GM19025 (cell line): ENCODE results near the gene MZT2B.
"Not testable (repeated sequence)": the region's sequence is repeated elsewhere in the genome, so short reads cannot be mapped to it uniquely, and the experiment has no call there.

Source experiments
- ATAC-seq: cut with Tn5 transposase; IDR thresholded peaks from one replicate; pipeline ENCODE4 v1.9.1; 2021; ENCODE audit warnings: mild to moderate bottlenecking, low read depth, moderate library complexity; ENCODE audit not compliant: unreplicated experiment

Gene MZT2B, protein sequence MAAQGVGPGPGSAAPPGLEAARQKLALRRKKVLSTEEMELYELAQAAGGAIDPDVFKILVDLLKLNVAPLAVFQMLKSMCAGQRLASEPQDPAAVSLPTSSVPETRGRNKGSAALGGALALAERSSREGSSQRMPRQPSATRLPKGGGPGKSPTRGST

DNA sequence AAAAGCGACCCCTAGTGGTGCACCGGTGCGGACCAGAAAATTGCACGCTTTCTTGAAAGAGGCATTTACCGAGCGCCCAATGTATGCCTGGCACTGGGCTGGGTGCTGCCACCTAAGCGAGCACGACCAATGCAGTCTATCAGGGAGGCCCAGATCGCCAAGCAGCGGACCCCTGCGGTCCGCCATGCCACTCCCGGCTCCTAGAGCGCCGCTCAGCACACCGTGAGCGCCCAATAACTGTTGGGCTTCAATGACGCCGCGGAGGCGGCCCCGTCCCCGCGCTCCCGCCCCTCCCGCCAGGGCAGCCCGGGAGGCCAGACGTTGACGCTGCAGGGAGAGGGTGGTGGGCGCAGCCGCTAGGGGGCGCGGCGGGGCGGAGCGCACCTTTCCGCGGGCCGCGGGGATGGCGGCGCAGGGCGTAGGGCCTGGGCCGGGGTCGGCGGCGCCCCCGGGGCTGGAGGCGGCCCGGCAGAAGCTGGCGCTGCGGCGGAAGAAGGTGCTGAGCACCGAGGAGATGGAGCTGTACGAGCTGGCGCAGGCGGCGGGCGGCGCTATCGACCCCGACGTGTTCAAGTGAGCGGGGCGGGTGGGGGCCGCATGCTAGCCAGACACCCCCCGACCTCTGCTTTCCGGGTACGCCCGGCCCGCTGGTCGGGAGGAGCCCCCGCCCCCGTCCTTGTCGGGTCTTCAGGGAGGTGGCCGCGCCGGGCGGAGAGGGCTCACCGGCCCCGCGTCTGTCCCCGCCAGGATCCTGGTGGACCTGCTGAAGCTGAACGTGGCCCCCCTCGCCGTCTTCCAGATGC lies at the start of gene MZT2B:
MZT2B (plus strand) TSS at position 383 of the 803 bp plus-strand sequence; CDS start at position 404, 21 bp downstream.
- ATAC-seq, result peak; percentile 79

DNA sequence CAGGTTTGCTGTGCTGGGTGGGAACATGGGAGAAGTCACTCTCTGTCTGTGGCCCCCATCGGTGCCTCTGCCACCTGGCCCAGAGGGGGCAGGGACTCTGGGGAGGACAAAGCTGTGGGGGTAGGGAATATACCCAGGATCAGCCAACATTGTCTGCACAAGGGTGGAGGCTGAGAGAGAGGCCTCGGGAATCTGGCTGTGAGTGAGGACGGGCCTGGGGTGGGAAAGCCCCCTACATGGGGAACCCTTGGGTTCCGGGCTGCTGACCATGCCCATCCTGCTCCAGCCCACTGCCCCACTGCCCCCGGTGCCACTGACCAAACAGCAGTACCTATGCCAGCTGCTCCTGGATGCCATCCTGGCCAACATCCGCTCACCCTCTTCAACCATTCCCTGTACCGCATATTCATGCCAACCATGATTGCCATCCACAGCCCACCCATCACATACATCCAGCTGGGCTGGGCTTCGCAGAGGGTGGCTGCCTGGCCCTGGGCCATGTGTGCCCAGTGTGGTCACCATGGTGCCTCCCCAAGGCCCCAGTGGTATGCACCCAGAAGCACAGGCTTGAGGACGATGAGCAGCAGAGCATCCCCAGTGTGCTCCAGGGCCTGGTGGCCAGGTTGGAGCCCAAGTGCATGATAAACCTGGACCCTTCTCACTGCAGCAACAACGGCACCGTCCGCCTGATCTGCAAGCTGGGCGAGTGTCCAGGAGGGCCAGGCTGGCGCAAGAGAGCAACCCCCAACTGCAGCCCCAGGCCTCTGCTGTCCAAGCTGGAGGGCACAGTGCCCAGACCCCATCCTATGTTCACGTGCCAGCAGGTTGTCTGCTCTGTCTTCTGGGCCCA lies 46.1 kb upstream of the MZT2B start:
- ATAC-seq, result no peak

DNA sequence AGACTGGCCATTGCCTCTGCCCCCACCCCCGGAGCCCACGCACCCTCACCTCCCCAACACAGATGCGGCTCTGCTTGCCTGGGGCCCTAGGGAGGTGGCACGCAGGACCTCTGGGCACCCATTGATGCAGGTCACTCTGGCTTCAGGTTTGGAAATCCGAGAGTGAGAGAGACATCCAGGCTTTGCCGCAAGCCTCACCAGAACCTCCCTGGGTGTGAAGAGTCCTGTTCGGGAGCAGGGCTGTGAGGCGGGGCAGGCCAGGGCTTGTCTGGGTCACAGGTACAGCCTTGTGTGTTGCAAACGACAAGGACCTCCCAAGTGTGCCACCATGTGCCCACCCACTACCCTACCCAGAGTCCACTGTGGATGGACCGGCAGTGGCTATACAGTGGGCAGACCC lies 45.5 kb upstream of the MZT2B start:
- ATAC-seq, result not testable (repeated sequence)

DNA sequence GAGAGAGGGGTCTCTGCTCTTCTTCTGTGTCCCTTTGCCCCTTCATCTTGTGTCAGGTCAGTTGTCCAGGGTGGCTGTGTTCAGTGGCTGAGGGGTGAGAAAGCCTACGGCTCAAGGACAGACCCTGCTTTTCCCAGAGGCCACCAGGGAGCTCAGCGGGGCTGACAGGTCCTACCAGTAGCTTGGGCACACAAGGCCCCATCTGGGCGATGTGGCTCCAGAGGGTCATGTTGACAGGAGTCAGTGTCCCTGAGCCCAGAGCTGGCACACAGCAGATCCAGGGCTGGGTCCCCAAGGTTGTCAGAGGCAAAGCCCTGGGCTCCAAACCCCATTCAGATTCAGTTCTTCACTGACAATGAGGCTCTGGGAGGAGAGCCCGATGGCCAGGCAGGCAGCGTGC lies 44.9 kb upstream of the MZT2B start:
- ATAC-seq, result not testable (repeated sequence)

DNA sequence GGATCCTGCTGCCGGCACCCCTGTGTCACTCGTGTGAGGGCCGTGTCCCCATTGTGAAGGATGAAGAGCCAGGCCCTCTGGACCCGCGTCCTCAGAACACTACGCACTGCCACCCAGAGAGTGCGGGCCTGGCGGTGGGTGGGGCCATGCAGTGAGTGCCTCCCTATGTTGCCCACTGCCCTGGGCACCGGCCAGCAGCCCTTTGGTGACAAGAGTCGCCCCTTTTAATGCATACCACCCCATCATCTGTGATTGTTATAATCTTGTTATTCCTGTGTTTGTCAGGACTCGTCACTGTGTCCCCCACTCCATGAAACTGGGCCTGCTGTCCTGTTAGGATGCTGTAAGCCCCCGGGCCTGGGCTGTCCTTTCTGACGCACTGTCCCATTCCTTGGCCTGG lies 43.7 kb upstream of the MZT2B start:
- not testable (repeated sequence) for ATAC-seq

DNA sequence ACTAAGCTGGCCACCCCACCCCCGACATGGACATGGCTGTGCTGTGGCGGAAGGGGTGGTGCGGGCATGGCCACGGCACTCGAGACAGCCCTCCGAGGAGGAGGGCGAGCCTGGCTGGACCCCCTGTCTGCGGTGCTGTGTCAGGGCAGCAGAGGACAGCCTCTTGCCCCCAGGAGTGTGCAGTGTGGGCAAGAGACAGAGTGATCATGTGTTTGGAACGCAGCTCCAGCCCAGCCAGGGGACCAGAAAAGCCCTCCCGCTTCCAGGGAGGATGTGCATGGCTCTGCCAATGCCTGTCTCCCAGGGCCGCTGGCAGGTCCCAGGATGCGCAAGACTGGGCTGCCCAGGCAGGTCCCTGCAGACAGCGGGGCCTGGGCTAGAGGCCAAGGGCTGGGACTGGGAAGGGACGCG lies 43.2 kb upstream of the MZT2B start:
- ATAC-seq, result not testable (repeated sequence)

DNA sequence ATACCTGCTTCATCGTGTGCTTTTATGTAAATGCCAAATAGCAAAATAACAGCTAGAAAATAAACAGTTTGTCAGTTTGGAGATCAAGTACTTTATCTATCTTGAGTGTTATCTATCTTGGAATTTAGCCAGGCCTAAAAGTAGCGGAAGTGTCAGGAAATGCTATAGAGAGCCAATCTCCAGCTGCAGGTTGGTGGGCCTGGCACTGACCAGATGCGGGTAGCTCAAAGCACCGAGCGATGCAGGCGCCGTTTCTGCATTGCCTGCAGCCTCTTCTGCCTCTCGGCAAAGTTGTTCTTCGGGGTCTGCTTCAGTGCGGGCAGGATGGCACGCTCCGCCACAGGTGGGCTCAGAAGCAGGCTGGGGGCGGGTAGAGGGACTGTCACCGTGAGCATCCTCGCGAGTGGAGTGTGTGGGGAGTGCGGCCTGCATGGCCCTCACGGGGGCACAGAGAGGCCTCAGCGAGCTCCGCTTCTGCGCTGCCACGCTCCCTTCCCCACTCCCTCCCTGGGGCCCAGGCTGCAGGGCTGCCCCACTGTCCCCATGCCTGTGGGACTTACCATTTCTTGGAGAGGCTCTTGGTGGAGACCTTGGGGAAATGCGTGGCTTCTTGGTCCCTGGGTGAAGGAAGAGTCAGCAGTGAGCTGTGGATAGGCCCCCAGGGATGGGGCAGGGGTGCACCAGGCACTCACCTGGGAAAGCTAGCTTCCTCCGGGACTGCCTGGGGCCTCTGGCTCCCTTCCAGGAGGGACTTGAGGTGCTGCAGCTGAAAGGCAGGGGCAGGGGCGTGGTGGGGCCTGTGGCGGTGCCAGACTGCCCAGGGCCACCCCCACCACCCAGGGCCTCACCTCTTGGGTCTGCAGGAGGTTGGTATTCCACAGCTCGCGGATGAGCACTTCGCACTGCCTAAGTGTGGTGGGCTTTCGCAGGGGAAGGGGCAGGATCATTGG lies 42.5 kb upstream of the MZT2B start:
- not testable (repeated sequence) for ATAC-seq

DNA sequence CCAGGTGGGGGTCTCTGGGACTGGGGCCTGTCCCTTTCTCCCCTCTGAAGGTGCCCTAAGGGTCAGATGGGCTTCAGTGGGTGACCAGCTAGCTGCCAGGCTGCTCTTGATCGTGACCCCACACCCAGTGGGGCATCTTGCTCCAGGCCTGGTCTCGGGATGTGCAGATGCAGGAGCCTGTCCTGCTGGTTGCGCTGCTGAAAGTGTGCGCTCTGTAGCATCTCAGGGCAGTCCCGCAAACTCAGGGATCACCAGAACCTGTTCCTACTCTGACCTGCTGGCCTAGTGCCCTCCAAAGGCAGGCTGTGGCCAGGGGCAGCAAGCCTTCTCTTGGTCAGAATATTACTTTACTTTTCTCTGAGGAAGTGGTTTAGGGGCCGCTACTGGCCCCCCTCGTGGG lies 41.5 kb upstream of the MZT2B start:
- not testable (repeated sequence) for ATAC-seq

DNA sequence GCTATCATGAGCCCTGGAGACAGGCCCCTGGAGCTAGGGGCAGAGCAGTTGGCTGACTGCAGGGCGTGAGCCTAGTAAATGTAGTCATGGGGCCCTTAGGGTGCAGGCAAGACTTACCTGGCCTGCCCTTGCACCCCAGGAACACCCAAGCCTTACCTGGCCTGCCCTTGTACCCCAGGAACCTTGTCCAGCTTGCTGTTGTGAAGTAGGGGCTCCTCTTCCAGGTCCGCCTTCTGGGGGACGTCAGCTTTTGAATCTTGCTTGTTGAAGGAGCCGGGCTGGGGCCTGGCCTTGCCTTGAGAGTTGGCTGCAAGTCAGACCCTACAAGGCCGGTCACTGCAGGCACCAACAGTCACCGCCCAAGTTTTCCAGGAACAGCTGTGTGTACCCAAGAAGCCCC lies 41.1 kb upstream of the MZT2B start:
- ATAC-seq, result not testable (repeated sequence)

DNA sequence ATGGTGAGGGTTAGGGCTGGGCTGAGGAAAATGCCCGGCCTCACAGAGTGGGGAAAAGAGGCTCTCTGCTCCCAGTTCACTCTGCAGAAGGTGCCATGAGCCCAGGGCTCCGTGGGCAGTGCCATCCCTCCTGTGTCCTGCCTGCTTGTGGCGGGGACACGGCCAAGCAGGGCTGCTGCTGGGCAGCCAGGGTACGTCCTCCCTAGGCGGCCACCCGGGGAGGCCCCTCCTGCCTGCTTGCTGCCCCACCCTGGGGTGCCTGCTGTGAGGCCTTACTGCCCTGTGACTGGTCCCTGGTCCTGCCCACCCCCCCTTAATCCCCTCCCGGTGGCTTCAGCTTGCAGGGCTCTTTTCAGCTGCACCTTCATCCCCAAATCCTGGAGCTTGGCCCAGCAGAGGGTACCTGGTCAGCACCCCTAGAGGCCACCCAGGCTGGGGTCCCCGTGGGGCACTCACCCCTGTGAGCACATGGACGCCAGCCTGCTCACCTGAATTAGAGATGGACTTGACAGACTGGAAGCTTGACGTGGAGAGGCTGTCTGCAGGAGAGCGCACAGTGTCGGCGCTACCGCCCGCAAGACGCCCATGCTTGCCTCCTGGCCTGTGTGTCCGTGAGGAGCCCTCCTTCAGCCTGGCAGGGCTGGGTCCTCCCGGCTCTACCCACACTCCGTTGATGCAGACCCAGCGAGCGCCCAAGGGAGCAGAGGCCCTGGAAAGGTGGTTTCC lies 40.3 kb upstream of the MZT2B start:
- ATAC-seq, result not testable (repeated sequence)

DNA sequence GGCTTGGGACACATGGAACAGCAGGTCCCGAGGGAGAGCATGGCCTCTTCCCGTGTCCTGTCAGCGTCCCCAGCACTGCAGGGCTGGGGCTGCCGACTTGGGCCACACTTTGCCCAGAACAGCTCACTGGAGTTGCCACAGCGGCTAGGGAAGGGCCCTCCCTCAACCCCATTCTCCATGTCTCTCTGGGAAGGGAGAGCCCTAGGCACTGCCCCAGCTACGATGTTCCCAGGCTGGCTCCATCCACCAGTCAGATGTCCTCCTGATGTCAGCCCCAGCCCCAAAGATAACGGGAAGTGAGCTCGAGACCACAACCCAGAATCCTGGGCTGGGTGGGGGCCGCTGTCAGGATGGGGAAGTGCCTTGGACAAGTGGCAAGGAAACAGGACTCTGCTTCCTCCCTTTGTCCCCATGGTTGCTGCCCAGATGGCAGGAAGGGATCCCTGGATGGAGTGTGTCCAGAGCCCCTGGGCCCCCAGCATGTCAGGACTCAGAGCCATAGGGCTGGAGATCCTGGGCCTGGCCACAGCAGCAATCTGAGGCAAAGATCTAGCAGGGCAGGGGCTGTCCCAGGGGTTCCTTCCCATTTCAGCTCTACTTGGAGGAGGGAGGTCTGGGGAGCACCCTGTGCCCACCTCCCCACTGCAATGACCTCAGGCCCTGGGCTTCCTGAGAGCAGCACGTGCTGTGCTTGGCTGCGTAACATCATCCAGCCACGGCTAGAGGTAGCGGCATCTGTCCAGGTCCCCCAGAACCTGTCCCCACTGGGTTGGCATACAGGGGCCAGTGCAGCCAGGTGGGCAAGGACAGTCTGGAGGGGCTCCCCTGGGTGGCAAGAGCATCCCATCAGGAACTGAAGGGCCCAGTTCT lies 39.4 kb upstream of the MZT2B start:
- ATAC-seq, result not testable (repeated sequence)

DNA sequence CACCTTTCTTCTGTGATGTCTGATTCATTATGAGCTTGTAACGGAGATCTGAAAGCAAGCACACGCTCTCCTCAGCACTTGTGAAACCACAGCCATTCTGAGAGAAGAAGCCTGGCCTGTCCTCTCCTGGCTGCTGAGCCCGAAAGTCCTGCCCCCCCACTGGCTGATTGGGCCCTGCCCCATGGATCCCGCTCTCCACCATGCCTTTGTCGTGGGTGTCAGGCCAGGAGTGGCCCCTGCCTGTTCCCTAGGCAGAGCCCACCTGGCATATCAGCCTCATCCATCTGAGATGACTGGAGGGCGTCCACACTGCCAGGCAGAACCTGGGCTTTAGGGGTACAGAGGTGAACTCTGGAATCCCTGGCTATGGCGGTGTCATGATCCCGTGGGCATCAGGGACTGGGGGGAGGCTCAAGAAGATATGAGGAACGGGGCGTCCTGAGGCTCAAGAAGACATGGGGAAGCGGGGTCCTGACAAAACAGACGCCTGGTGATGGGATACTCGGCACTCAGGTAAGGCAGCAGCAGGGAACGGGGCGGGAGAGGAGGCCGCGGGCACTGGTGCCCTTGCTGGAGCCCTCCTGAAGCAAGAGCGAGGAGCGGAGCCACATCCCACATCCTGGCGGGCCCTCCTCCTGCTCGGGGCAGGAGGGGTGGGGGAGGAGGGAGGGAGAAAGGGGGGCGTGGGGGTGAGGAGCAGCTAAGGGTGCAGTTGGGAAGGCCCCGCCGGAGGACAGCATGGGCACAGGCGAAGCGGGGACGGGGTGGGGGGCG lies 38.6 kb upstream of the MZT2B start:
- not testable (repeated sequence) for ATAC-seq

DNA sequence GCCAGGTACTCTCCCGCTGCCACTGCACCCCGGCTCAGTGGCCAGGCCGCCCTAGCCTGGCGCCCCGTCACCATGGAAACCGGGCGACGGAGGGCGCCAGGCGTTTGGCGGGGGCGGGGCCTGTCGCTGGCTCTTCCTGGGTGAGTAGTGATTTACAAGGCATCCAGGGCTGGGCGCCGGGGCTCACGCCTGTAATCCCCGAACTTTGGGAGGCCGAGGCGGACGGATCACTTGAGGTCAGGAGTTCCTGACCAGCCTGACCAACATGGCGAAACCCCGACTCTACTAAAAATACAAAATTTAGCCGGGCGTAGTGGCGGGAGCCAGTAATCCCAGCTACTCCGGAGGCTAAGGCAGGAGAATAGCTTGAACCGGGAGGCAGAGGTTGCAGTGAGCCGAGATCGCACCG lies 37.1 kb upstream of the MZT2B start, which contains the start of gene CCDC74B:
CCDC74B (minus strand) TSS at position 107 of the 409 bp plus-strand sequence. CDS start 116 bp downstream, outside the sequence.
- peak; percentile 96 for ATAC-seq

DNA sequence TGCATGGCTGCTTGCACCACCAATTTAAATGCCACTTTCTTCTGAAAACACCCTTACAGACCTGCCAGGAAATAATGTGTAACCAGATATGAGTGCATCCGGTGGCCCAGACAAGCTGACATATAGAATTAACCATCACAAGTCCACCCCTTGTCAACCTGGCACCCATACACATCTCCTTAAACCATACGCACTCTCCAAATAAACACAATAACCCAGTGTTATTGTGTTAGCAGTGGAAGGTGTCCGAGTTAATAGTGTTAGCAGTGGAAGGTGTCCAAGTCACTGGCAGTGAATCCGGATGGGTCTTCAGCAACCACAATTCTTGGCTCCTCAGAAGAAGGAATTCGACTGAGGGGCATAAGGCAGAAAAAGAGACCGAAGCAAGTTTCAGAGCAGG lies 33.5 kb upstream of the MZT2B start:
- not testable (repeated sequence) for ATAC-seq

DNA sequence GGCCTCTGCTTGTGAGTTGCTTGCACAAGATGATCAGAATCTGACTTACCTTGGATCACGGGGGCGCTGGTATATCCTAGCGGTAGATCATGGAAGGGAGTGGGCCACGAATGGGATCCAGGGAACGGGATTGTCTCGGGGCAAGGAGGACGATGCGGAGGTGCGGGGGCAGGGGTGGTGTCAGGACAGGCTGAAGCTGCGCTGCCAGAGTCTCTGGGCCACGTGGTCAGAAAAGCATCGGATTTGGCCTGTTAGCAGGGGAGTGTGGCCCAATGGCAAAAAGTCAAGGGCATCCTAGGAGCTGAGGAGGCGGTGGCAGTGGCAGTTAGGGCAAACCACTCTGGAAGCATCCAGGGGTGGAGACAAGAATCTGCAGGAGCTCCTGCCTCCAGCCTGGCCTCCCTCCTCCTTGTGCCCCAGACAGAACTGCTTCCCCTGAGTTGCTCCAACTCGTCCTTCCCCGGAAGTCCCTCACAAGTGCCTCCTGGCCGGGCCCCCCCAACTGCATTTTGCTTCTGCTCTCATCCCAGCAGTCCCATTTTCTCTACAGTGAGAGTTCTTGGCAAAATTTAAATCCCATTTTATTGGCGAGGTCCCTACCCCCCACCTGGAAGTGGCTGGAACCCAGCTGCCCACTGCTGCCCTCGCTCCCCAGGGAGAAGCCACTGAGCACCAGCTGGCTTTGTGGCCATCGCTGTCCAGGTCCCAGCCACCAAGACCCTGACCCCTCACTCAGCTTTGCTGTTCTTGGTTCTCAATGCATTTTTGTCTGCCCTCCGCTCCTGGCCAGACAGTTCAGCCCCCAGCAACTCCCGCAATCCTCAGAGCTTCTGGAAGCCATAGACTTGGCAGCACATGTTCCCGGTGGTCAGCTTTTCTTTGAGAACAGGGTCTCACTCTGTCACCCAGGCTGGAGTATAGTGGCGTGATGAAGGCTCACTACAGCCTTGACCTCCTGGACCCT lies 31.6 kb upstream of the MZT2B start:
- no peak for ATAC-seq

DNA sequence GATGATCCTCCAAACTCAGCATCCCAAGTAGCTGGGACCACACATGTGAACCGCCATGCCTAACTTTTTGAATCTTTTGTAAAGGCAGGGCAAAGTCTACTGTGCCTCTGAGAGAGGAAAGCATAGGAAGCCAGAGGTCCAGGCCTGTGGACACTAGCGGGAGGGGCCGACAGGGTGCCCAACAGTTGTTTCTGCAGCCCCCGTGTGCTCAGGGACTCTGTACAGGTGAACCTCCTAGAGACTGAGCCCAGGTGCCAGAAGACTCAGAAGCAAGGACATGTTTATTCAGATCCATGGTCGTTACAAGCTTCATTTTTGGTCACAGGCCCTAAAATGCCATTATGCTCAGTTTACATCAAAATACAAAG lies 30.9 kb upstream of the MZT2B start:
- not testable (repeated sequence) for ATAC-seq
